RWPE1 (cell line): ENCODE results near the gene PEA15.

Experiments used
- CTCF ChIA-PET: fragments of 350-600 bp; sonication (Branson Sonifier 250); formaldehyde crosslinking; extraction: SDS; loops from one replicate; lab custom pipeline; 2021; lab: Yijun Ruan, JAX
- POLR2A ChIA-PET: fragments of 400-600 bp; formaldehyde crosslinking; extraction: SDS; loops from one replicate; lab custom pipeline; 2020; ENCODE audit warnings: antibody characterized with exemption; ENCODE audit not compliant: low non-redundant PET; lab: Yijun Ruan, JAX
- DNase-seq: peaks from one replicate; pipeline ENCODE4 v3.0.0; 2012; ENCODE audit warnings: low spot score
- H3K27ac ChIP-seq: fragments of 450-650 bp; 2 replicates; pipeline ENCODE4 v1.5.1; 2017
- TF ChIP-seq, protein P1 (sequence below): fragments of 450-650 bp; conservative IDR thresholded peaks from 2 replicates; pipeline ENCODE4 v1.5.1; 2017; ENCODE audit warnings: low read depth, mild to moderate bottlenecking

PEA15 gene

DNA sequence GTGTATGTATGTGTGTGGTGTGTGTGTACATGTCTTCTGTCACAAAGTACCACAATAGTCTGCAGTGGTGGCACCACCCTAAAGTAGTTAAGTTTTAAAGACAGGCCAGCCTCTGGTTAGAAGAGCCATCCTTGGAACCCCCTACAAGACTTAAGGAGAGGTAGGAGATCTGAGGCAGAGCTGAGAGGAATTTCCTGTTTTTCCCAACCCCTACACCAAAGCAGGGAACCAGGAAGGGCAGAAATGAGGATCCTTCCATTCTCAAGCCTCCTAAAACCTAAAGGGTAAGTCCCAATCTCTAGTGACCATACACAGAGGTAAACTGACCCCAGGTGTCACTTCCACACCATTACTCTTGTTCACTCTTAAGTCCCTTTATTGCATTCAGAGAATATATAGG lies 11.1 kb downstream of the PEA15 start:
- TF ChIP-seq, protein P1, sequence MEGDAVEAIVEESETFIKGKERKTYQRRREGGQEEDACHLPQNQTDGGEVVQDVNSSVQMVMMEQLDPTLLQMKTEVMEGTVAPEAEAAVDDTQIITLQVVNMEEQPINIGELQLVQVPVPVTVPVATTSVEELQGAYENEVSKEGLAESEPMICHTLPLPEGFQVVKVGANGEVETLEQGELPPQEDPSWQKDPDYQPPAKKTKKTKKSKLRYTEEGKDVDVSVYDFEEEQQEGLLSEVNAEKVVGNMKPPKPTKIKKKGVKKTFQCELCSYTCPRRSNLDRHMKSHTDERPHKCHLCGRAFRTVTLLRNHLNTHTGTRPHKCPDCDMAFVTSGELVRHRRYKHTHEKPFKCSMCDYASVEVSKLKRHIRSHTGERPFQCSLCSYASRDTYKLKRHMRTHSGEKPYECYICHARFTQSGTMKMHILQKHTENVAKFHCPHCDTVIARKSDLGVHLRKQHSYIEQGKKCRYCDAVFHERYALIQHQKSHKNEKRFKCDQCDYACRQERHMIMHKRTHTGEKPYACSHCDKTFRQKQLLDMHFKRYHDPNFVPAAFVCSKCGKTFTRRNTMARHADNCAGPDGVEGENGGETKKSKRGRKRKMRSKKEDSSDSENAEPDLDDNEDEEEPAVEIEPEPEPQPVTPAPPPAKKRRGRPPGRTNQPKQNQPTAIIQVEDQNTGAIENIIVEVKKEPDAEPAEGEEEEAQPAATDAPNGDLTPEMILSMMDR: no peak
- no peak for DNase-seq
- ChIA-PET CTCF (interaction anchor here (0.5 to 1.2 kb wide), 3 partner anchors 115 to 995 kb away, joined by 3 read pairs; no protein-coding TSS in a partner anchor), POLR2A (no interaction called here)
- H3K27ac ChIP-seq: no peak overlapping the region

DNA sequence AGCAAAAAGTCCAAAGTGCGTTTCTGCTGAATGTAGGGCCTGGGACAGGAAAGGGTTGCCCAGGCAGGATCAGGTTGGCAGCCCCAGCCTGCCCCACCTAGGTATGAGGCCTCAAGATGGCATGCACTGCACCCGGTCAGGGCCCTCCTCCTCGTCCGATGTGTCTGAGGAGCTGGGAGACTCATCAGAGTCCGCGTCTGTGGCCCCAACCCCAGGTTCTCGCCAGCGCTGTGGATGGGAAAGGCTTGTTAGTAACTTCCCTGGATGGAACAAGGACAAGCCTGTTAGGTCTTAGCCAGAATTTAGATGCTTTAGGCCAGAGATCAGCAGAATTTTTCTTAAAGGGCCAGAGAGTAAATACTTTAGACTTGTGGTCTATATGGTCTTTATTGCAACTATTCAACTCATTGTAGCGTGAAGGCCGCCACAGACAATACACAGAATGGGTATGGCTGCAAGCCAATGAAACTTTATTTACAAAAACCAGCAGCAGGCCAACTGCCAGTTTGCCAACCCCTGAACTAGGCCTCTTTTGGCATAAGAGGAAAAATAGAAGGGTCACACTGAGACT lies 12.4 kb downstream of the PEA15 start:
- peak overlapping the region; percentile 62 for H3K27ac ChIP-seq
- POLR2A ChIA-PET: no interaction called here
- TF ChIP-seq, protein P1: no peak
- DNase-seq: peak; percentile 64
- CTCF ChIA-PET: interaction anchor here (0.9 kb wide), 1 partner anchor 25 kb away, joined by 3 read pairs; no protein-coding TSS in a partner anchor

DNA sequence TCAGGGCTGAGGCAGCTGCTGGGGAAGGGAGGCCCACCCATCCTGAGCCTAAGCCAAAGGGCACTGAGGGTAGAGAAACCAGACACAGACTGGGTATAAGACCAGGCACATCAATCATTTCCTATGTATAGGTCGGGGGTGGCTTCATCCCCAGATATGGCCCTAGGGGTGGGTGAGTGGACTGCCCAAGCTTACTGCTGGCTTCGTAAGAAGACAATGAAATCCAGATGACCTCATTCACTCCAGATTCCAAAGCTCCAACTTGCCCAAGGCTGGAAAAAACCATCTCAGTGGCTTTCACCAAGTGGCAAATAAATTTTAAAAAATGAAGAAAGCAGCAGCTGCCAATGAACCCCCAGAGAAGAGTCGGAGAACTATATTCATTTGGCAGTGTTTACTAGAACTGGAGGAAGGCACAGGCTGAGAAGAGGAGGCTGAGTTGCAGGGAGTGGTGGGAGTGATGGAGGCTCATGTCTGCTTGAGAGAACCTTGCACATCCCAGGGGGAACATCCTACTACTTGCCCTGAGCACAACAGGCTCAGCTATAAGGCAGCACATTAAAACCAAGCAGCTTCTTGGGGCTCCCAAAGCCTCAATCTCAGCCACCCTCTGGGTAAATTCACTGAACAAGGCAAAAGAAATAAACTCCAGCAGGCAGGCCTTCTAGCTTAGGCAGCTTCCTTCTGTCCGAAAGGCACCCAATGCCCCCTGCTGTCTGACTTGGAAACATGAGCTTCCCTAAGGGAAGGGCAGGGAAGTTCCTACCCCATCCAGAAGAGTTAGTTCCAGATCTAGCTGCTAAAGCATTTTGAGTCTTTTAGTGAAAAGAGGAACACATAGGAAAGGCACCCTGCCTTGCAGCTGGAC lies 14.1 kb downstream of the PEA15 start:
- ChIA-PET CTCF (interaction anchor here (0.6 to 2.1 kb wide), 13 partner anchors 11 to 882 kb away, joined by 3 to 15 read pairs (median 4); no protein-coding TSS in a partner anchor), POLR2A (no interaction called here)
- DNase-seq: peak; percentile 45
- TF ChIP-seq, protein P1: no peak
- peak overlapping the region; percentile 40 for H3K27ac ChIP-seq

DNA sequence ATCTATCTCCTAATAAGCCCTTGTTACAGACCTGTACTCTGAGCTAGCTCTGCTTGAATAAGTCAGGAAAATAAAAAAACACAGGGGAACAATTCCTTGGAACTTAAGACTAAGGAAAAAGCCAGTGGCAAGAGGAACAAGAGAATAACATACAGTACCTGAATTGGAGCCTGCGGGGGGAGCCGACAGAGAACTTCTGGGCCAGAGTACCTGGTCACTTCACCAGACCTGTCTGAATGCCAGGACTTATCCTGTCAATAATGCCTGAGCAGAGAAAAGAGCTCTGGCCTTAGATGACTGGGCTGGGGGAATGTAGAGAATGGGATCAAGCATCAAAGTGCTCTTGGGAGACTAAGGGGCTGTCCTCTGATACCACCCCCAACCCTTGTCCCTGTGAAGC lies 15.1 kb downstream of the PEA15 start:
- POLR2A ChIA-PET: no interaction called here
- TF ChIP-seq, protein P1: no peak
- no peak overlapping the region for H3K27ac ChIP-seq
- CTCF ChIA-PET: interaction anchor here (1.6 to 2.1 kb wide), 3 partner anchors 12 to 119 kb away, joined by 4 to 15 read pairs (median 7); no protein-coding TSS in a partner anchor
- no peak for DNase-seq

DNA sequence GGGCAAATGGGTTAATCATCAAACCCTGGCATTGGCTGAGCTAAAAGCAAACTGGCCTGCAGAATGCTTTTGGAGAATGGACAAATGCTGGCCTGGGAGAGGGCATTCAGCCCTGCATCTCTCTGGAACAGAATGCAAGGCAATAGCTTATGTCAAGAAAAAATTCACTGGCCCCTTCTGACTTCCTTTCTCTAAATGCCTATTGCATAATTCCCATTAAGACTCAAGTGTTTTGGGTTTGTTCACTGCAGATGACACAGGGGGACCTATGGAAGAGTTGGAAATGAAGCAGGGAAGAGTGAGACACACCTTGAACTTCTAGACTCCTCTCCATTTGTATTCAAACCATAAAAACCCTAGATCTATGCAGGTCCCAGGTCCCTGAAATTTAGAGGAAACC lies 15.9 kb downstream of the PEA15 start:
- TF ChIP-seq, protein P1: no peak
- CTCF ChIA-PET: no interaction called here
- H3K27ac ChIP-seq: no peak overlapping the region
- DNase-seq: no peak
- POLR2A ChIA-PET: no interaction called here

DNA sequence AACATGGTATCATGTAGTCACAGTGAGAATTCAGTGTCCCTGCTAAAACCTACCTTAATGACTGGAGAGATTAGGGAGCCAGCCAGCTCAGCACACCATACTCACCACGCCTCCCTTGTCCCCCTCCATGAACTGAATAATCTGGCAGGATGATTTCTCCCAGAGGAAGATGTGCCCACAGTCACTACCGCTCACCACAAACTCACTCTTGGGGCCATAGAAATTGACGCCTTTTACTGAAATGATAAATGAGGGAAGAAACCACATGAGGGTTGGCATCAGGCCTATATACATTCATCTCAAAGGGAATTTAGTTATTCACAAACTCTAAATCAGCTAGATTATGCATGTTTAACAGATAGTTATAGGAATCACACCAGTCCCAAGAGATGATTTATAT lies 17.4 kb downstream of the PEA15 start:
- DNase-seq: no peak
- CTCF ChIA-PET: interaction anchor here (0.5 to 0.7 kb wide), 2 partner anchors 35 to 159 kb away, joined by 3 to 4 read pairs; no protein-coding TSS in a partner anchor
- H3K27ac ChIP-seq: no peak overlapping the region
- TF ChIP-seq, protein P1: no peak
- POLR2A ChIA-PET: no interaction called here
